Suprapubic skin (tissue), 4 donors: ENCODE measurements around the gene SLC15A1. TPM values are rescaled to one million over a fixed set of nuclear protein-coding genes. Genes with fewer than 3 reads are reported as not detected.

Experiments
- total RNA-seq, 4 donors: library from RNA; depleted of rRNA; stranded (reverse); fragments of >200 nt; gene quantifications; one replicate each; pipeline ENCODE4 v1.1.0, GENCODE V29; 2016

Gene SLC15A1
- total RNA-seq, 4 donors from 2014 or later, result 34.1 to 64.3 (median 62.4) TPM

Other genes starting within 250 kb of the SLC15A1 start
- 100 to 1,000 TPM; 132 to 200 (median 176) TPM for gene STK24, start 175.6 kb downstream of the SLC15A1 start, total RNA-seq
- gene DOCK9, start 225.4 kb upstream of the SLC15A1 start, total RNA-seq, result 100 to 1,000 TPM; 121 to 240 (median 200) TPM